ENCODE data around the gene CTSC.

CTSC gene

DNA sequence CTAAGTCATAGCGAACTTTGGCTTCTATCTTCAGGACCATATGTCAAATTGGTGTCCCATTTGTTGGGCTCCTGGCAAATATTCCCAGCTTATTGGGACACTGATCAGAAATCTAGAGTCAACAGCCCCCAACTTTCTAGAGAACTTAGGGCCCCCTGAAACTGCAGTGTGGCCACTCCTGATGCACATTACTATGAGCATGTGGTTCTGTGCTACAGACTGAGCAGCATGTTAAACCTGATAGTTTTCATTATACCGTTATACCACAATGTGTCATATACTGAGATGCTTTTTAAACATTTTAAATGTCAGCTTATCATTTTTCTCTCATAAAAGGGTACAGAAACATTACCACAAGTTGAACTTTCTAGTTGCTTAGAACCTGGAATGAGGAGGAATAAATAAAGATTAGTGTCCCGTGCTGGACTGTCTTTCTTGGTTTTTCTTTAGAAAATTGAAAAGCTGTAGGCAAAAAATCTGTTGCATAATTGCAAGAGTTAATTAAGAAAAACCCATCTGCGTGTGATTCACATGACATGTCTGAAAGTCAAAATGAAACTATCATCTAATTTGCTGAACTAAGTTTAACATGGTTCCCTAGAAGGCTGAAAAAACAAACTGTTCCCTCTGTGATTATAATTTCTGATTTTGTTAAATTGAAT is 16.4 kb upstream of the CTSC start:
- Histone ChIP-seq H3K9ac (no peak overlapping the region), H3K4me3 (no peak overlapping the region), H3K4me2 (no peak overlapping the region), H3K9me3 (no peaks in the 10 kb centered on the region), H3K27me3 (no peaks in the 10 kb centered on the region), H3K27ac (no peak overlapping the region), H3K4me1 (no peaks in the 10 kb centered on the region), H3K36me3 (no peaks in the 10 kb centered on the region), H4K20me1 (no peaks in the 10 kb centered on the region)
- TF ChIP-seq Cebpa-rat (IDR thresholded peaks at IDR 0.05) = no peak

DNA sequence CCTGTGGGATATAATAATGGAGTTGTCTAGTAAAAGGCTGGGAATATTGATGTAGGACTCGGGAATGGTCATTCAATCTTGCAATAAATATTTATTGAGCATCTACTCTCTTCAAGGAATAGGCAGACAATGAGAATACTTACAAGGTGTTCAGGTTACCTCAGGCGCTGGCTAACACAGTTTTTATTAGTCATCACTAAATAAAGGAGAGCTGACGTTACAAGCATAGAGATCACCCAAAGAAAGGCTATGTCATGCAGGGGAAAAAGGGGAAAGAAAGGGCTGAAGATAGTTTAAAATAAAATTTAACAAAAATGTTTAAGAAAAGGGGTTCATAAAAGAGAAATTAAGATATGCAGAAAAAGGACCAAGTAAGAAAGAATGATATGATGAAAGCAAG is 15.8 kb upstream of the CTSC start:
- no peaks in the 10 kb centered on the region for H3K9me3 ChIP-seq
- no peak overlapping the region for H3K9ac ChIP-seq
- no peaks in the 10 kb centered on the region for H3K4me1 ChIP-seq
- H4K20me1 ChIP-seq = no peaks in the 10 kb centered on the region
- no peaks in the 10 kb centered on the region for H3K36me3 ChIP-seq
- H3K27ac ChIP-seq = no peak overlapping the region
- no peak overlapping the region for H3K4me3 ChIP-seq
- no peaks in the 10 kb centered on the region for H3K27me3 ChIP-seq
- no peak overlapping the region for H3K4me2 ChIP-seq
- no peak for TF ChIP-seq Cebpa-rat (IDR thresholded peaks at IDR 0.05)

DNA sequence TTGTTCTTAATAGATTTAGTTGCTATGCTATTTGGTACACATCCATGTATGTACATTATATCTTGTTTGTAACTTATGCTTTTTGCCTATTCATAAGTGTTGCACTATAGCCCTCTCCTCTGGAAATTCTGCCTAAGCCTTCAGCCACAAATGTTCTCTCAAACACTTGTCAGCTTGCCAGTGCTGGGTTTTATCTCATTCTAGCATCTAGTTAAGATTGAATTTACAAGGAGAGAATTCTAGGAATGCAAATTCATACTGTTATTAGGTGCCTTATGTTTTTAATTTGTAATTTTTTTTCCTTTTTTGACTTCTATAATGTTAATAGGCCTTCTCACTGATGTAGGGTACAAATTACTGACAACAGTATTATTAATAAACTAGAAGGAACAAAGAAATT is 14.6 kb upstream of the CTSC start:
- no peak for TF ChIP-seq Cebpa-rat (IDR thresholded peaks at IDR 0.05)
- no peaks in the 10 kb centered on the region for H4K20me1 ChIP-seq
- no peak overlapping the region for H3K4me3 ChIP-seq
- no peaks in the 10 kb centered on the region for H3K9me3 ChIP-seq
- H3K27ac ChIP-seq = no peak overlapping the region
- no peaks in the 10 kb centered on the region for H3K27me3 ChIP-seq
- H3K36me3 ChIP-seq = no peaks in the 10 kb centered on the region
- H3K4me1 ChIP-seq = no peaks in the 10 kb centered on the region
- H3K9ac ChIP-seq = no peak overlapping the region
- no peak overlapping the region for H3K4me2 ChIP-seq

DNA sequence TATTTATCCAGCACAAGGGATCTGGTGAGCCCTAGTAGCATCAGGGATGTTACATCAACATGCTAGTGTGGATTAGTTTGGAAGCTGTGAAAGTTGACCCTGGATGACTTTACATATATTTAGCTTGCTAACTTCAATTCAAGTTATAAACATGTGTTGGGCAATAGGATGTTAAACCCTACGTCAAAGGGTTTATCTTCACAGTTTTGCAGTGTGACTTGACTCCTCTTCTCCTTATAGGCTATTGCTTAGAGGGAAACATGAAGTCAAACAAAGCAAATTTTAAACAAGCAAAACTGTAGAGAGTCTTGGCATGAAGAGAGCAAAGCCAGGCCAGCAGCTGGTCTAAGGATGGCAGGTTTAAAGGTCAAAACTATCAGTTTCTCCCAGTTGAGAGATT is 11.3 kb upstream of the CTSC start:
- Histone ChIP-seq H3K27ac (no peak overlapping the region), H3K9ac (no peak overlapping the region), H3K4me3 (no peak overlapping the region), H3K9me3 (no peaks in the 10 kb centered on the region), H3K27me3 (no peaks in the 10 kb centered on the region), H4K20me1 (no peaks in the 10 kb centered on the region), H3K4me1 (no peaks in the 10 kb centered on the region), H3K36me3 (no peaks in the 10 kb centered on the region), H3K4me2 (no peak overlapping the region)
- TF ChIP-seq Cebpa-rat (IDR thresholded peaks at IDR 0.05) = no peak

DNA sequence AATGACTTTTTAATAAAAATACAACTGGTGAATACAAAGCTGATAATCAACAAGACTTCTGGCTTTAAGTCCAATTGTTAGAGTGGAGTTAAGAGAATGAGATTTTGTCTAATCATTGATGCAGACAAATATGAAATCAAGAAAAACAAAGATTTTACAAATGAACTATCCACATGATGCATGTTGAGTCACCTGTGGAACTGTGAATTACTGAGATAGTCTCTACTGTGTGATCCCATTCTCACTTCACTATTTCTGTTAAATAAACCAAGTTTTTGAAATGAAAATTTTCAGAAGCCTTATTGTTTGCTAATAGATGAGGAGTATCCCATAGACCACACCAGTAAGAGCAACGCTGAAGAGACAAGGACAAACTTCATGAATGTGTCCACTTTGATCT is 8.4 kb upstream of the CTSC start:
- Histone ChIP-seq H4K20me1 (no peaks in the 10 kb centered on the region), H3K27me3 (no peaks in the 10 kb centered on the region), H3K9me3 (no peaks in the 10 kb centered on the region), H3K4me1 (no peaks in the 10 kb centered on the region), H3K27ac (no peak overlapping the region), H3K4me2 (no peak overlapping the region), H3K36me3 (no peaks in the 10 kb centered on the region), H3K4me3 (no peak overlapping the region), H3K9ac (no peak overlapping the region)
- TF ChIP-seq Cebpa-rat (IDR thresholded peaks at IDR 0.05) = no peak

DNA sequence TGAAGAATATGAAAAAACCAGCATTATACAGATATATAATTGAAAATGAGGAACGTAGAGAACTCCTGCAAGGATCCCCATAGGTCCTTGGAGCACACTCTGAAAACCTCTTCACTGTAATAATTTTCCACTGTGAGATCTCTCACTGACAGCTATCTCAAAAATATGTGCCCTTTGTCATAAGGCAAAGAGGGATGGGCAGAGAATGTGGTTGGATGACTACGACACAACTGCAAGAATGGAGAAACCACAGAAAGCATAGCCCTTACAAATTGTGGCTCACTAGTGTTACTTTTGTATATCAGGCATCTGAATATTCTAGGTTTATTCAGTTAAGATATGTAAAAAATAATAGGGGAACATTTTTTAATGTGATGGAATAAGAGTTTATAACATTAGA is 7.9 kb upstream of the CTSC start:
- Histone ChIP-seq H3K4me1 (no peaks in the 10 kb centered on the region), H3K36me3 (no peaks in the 10 kb centered on the region), H3K27me3 (no peaks in the 10 kb centered on the region), H4K20me1 (no peaks in the 10 kb centered on the region), H3K27ac (no peak overlapping the region), H3K9ac (no peak overlapping the region), H3K4me2 (no peak overlapping the region), H3K9me3 (no peaks in the 10 kb centered on the region), H3K4me3 (no peak overlapping the region)
- TF ChIP-seq Cebpa-rat (IDR thresholded peaks at IDR 0.05) = no peak

DNA sequence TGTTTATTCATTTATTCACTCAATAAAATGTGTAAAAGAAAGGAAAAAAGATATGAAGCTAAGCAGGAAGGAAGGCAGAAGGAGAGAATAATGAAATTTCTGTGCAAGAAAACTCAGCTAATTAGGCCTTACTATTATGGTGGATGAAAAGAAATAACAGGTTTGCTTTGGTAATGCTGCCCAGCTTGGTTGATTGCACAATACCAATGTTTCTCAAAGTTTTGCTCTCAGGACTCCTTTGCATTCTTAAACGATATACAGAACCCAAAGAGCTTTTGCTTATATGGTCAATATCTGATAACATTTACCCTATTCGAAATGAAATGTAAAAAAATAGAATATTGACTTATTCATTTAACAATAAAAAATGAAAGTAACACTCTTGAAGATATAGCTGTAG is 7.3 kb upstream of the CTSC start:
- no peak overlapping the region for H3K4me3 ChIP-seq
- H4K20me1 ChIP-seq = no peaks in the 10 kb centered on the region
- no peak overlapping the region for H3K27ac ChIP-seq
- no peak overlapping the region for H3K4me2 ChIP-seq
- H3K4me1 ChIP-seq = no peaks in the 10 kb centered on the region
- no peaks in the 10 kb centered on the region for H3K27me3 ChIP-seq
- TF ChIP-seq Cebpa-rat (IDR thresholded peaks at IDR 0.05) = peak; percentile 37; the same call in 1 of the 2 replicates
- H3K9ac ChIP-seq = no peak overlapping the region
- H3K9me3 ChIP-seq = no peaks in the 10 kb centered on the region
- no peaks in the 10 kb centered on the region for H3K36me3 ChIP-seq

DNA sequence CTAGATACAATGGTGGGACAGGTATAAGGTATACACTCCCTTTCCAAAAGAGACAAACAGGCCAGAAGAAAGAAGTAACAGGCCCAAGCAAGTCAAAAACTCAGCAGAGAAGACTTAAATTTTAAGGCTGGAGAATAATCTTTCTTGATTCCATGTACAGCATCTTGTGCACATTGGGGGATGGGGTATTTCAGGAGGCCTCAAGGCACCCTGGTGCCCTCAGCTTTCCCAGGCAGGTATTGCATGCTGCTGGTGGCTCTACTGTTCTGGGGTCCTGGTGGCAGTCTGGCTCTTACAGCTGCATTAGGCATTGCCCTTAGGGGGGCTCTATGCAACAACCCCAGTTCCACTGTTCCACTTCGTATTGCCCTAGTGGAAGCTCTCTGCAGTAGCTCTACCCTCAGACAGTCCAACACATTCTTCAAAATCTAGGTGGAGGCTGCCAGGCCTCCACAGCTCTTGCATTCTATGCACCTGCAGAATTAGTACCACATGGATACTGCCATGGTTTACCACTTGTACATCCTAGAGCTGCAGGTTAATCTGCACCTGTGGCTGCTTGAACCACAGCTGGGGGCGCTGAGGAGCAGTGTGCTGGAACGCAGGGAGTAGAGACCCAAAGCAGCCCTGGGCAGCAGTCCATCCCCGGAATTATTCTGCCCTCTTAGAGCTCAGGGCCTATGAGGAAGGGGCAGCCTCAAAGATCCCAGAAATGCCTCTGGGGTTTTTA is 4.2 kb upstream of the CTSC start:
- no peaks in the 10 kb centered on the region for H3K36me3 ChIP-seq
- no peak overlapping the region for H3K4me3 ChIP-seq
- no peak overlapping the region for H3K9ac ChIP-seq
- H3K9me3 ChIP-seq = no peaks in the 10 kb centered on the region
- no peak for TF ChIP-seq Cebpa-rat (IDR thresholded peaks at IDR 0.05)
- H4K20me1 ChIP-seq = no peaks in the 10 kb centered on the region
- no peak overlapping the region for H3K4me2 ChIP-seq
- peaks cover 7% of the 10 kb centered on the region for H3K4me1 ChIP-seq
- no peak overlapping the region for H3K27ac ChIP-seq
- H3K27me3 ChIP-seq = no peaks in the 10 kb centered on the region

DNA sequence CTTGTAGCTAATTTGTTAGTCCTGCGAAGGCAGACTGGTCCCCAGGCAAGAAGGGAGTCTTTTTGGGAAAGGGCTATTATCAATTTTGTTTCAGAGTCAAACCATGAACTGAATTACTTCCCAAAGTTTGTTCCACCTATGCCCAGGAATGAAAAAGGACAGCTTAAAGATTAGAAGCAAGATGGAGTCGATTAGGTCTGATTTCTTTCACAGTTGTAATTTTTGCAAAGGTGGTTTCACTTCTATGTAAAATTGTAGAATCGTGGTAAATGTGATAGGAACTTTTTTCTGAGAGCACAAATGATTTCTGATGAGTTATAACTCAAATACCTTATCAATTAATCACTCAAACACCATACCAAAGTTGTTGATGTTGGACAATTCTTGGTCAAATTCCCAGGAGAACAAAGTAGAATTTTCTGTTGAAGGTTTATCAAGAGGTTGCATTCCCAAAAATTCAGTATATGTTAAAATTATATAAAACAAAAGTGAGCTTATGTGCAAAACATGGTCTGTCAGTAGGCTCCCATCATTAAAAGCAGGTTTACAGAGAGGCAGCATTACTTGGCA is 2.9 kb upstream of the CTSC start:
- no peaks in the 10 kb centered on the region for H3K9me3 ChIP-seq
- peaks cover 17% of the 10 kb centered on the region for H3K4me1 ChIP-seq
- H3K4me2 ChIP-seq = no peak overlapping the region
- H3K27ac ChIP-seq = no peak overlapping the region
- no peaks in the 10 kb centered on the region for H3K27me3 ChIP-seq
- H3K4me3 ChIP-seq = no peak overlapping the region
- no peaks in the 10 kb centered on the region for H3K36me3 ChIP-seq
- TF ChIP-seq Cebpa-rat (IDR thresholded peaks at IDR 0.05) = no peak
- no peak overlapping the region for H3K9ac ChIP-seq
- H4K20me1 ChIP-seq = no peaks in the 10 kb centered on the region

DNA sequence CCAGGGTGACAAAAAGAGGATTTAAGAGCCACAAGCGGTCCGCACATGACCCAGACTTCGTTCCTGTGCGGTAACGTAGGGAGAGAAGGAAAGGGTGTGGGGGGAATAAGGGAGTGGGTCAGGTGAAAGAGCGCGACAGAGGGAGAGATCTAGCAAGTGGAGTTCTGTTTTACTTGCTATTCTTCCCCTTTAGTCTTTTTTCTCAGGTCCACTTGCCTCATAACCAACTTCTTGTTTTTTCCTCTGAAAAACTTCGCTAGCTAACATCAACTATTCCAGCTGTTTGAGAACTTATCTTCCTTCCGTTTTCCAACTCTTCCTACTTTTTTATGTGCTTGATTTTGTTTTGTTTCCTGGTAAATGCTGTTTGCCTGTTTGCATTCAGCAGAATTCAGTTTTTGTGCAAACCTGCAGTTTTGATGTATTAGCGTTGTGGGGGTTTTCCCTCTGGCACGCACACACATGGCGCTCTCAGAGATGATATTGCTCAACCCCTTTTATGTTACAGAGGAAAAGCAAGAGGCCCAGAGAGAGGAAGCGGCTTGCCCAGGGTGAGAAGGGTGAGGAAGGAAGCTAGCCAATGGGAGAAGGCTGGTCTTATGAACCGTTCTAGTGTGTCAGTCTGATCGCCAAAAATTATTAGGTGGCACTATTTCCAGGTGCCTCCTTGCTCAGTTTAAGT is 592 bp upstream of the CTSC start:
- TF ChIP-seq Cebpa-rat (IDR thresholded peaks at IDR 0.05) = peak; percentile 92
- peak overlapping the region; percentile 97 for H3K9ac ChIP-seq
- no peaks in the 10 kb centered on the region for H4K20me1 ChIP-seq
- peak overlapping the region; percentile 98 for H3K27ac ChIP-seq
- no peaks in the 10 kb centered on the region for H3K9me3 ChIP-seq
- peak overlapping the region; percentile 91 for H3K4me3 ChIP-seq
- peak overlapping the region; percentile 89 for H3K4me2 ChIP-seq
- peaks cover 40% of the 10 kb centered on the region for H3K4me1 ChIP-seq
- H3K36me3 ChIP-seq = peaks cover 13% of the 10 kb centered on the region; the same call in 1 of the 2 replicates
- no peaks in the 10 kb centered on the region for H3K27me3 ChIP-seq
